RPMI7951 (cell line): ENCODE results near the gene SETD2. TPM values are rescaled to one million over a fixed set of nuclear protein-coding genes. Genes with fewer than 3 reads are reported as not detected.
A peak's percentile ranks its signal among the peaks of the same experiment; 100 is the strongest.
"Not testable (repeated sequence)": the region's sequence is repeated elsewhere in the genome, so short reads cannot be mapped to it uniquely, and the experiment has no call there.

ENCODE experiments used
- DNase-seq: peaks from one replicate; pipeline ENCODE4 v3.0.0-alpha.2; 2012; ENCODE audit warnings: low read depth
- total RNA-seq: library from RNA; depleted of rRNA; stranded (reverse); fragments of >200 nt; shearing (Covaris generic); gene quantifications from 2 replicates; pipeline ENCODE4 v1.2.3, GENCODE V29; 2014

SETD2 gene
- total RNA-seq, 1 experiment from 2014 or later = 21.1 TPM

- no peak for DNase-seq
Observed at GRCh38 chr3:47149339-47149933, 14.5 kb downstream of the SETD2 start.

- DNase-seq = no peak
Observed at GRCh38 chr3:47145272-47145671, 18.6 kb downstream of the SETD2 start.

- DNase-seq = no peak
Observed at GRCh38 chr3:47143068-47143467, 20.8 kb downstream of the SETD2 start.

- DNase-seq = not testable (repeated sequence)
Observed at GRCh38 chr3:47142536-47142935, 21.4 kb downstream of the SETD2 start.

GRCh38 chr3:47140973-47141461 lies 22.9 kb downstream of the SETD2 start:
- DNase-seq = not testable (repeated sequence)

GRCh38 chr3:47140553-47140952 lies 23.4 kb downstream of the SETD2 start:
- DNase-seq = not testable (repeated sequence)

- DNase-seq = no peak
Observed at GRCh38 chr3:47134311-47134710, 29.6 kb downstream of the SETD2 start.

GRCh38 chr3:47133641-47134040 lies 30.3 kb downstream of the SETD2 start:
- no peak for DNase-seq

- no peak for DNase-seq
Observed at GRCh38 chr3:47130557-47130956, 33.4 kb downstream of the SETD2 start.

- no peak for DNase-seq
Observed at GRCh38 chr3:47128137-47128536, 35.8 kb downstream of the SETD2 start.

GRCh38 chr3:47123857-47124256 lies 40.1 kb downstream of the SETD2 start:
- DNase-seq = no peak

GRCh38 chr3:47121409-47121808 lies 42.5 kb downstream of the SETD2 start:
- no peak for DNase-seq

GRCh38 chr3:47120138-47120537 lies 43.8 kb downstream of the SETD2 start:
- DNase-seq = no peak

GRCh38 chr3:47119387-47119786 lies 44.5 kb downstream of the SETD2 start:
- DNase-seq = not testable (repeated sequence)

GRCh38 chr3:47117807-47118364 lies 46.0 kb downstream of the SETD2 start:
- DNase-seq = no peak

GRCh38 chr3:47115524-47115923 lies 48.4 kb downstream of the SETD2 start:
- DNase-seq = not testable (repeated sequence)

GRCh38 chr3:47113669-47114365 lies 50.1 kb downstream of the SETD2 start:
- peak; percentile 21 for DNase-seq

- no peak for DNase-seq
Observed at GRCh38 chr3:47112997-47113396, 50.9 kb downstream of the SETD2 start.

- DNase-seq = no peak
Observed at GRCh38 chr3:47109393-47109792, 54.5 kb downstream of the SETD2 start.

GRCh38 chr3:47108546-47108945 lies 55.4 kb downstream of the SETD2 start:
- DNase-seq = peak; percentile 6

GRCh38 chr3:47104259-47104658 lies 59.7 kb downstream of the SETD2 start:
- no peak for DNase-seq

- no peak for DNase-seq
Observed at GRCh38 chr3:47103619-47104018, 60.3 kb downstream of the SETD2 start.

GRCh38 chr3:47102081-47102600 lies 61.8 kb downstream of the SETD2 start:
- DNase-seq = no peak
